ENCODE results near the gene COA6.
"Not testable (repeated sequence)": the region's sequence is repeated elsewhere in the genome, so short reads cannot be mapped to it uniquely, and the experiment has no call there.

Gene COA6

DNA sequence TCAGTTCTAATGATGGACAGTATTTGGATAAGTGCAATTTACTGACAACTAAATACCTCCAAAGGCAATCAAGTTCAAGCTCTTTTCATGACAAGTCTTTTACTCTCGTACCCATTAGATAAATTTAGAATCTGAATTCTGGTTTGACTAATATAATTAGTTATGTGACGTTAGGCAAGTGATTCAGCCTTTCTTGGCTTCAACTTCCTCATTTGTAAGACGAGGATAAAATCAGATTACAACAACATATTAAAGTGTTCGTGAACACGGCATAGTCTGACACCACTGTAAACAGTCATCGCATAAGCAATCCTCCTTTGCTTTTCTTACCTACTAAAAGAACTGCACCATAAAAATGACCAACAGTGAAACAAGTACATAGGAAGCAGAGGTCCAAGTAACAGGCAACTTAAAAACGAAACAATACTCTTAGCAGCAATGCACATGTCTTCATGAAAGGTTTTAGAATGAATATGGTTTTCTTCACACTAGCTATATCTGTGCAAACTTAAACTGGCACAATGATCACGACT lies 25.7 kb downstream of the COA6 start:
- no peak overlapping the region for H3K27ac ChIP-seq
- TF ChIP-seq ZFX (IDR thresholded peaks at IDR 0.05; ENCODE audit: borderline replicate concordance): no peak
- TF ChIP-seq, protein P1, sequence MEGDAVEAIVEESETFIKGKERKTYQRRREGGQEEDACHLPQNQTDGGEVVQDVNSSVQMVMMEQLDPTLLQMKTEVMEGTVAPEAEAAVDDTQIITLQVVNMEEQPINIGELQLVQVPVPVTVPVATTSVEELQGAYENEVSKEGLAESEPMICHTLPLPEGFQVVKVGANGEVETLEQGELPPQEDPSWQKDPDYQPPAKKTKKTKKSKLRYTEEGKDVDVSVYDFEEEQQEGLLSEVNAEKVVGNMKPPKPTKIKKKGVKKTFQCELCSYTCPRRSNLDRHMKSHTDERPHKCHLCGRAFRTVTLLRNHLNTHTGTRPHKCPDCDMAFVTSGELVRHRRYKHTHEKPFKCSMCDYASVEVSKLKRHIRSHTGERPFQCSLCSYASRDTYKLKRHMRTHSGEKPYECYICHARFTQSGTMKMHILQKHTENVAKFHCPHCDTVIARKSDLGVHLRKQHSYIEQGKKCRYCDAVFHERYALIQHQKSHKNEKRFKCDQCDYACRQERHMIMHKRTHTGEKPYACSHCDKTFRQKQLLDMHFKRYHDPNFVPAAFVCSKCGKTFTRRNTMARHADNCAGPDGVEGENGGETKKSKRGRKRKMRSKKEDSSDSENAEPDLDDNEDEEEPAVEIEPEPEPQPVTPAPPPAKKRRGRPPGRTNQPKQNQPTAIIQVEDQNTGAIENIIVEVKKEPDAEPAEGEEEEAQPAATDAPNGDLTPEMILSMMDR (IDR thresholded peaks at IDR 0.05): no peak

GRCh38 chr1:234399515-234399914 lies 26.3 kb downstream of the COA6 start:
- not testable (repeated sequence) for H3K27ac ChIP-seq

GRCh38 chr1:234400773-234401172 lies 27.5 kb downstream of the COA6 start:
- H3K27ac ChIP-seq: no peak overlapping the region

DNA sequence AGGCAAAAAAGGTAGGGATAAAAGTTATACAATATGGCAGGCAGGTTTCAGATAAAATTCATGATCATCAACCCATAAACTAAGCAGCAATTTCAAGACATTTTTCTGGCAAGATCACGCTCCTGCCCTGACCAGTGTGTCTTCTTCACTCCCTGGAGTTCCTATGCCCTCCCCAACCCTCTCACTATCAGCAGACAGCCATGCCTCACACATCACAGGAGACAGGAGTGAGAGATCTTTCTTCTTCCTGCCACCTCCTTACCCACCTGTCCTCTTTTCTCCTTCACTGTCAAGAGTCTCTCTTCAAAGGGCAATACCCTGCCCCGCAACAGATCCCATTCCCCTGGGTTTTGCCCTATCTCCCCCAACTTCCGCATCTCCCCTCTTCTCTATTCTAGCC lies 28.4 kb downstream of the COA6 start:
- H3K27ac ChIP-seq: no peak overlapping the region
- TF ChIP-seq ZFX (IDR thresholded peaks at IDR 0.05; ENCODE audit: borderline replicate concordance): no peak
- TF ChIP-seq, protein P1 (IDR thresholded peaks at IDR 0.05): no peak

More at GRCh38 chr1:234400773-234401172, 27.5 kb downstream of the COA6 start:
- TF ChIP-seq, protein P1 (IDR thresholded peaks at IDR 0.05): no peak
- no peak for TF ChIP-seq ZFX (IDR thresholded peaks at IDR 0.05; ENCODE audit: borderline replicate concordance)

- H3K27ac ChIP-seq: no peak overlapping the region
- TF ChIP-seq, protein P1 (IDR thresholded peaks at IDR 0.05): no peak
- no peak for TF ChIP-seq ZFX (IDR thresholded peaks at IDR 0.05; ENCODE audit: borderline replicate concordance)
Measured at GRCh38 chr1:234402939-234403338, 29.7 kb downstream of the COA6 start.

GRCh38 chr1:234405676-234406075 lies 32.4 kb downstream of the COA6 start:
- no peak for TF ChIP-seq ZFX (IDR thresholded peaks at IDR 0.05; ENCODE audit: borderline replicate concordance)
- TF ChIP-seq, protein P1 (IDR thresholded peaks at IDR 0.05): no peak

GRCh38 chr1:234406871-234407270 lies 33.6 kb downstream of the COA6 start:
- no peak overlapping the region for H3K27ac ChIP-seq
- TF ChIP-seq, protein P1 (IDR thresholded peaks at IDR 0.05): no peak
- TF ChIP-seq ZFX (IDR thresholded peaks at IDR 0.05; ENCODE audit: borderline replicate concordance): no peak

More at GRCh38 chr1:234405676-234406075, 32.4 kb downstream of the COA6 start:
- H3K27ac ChIP-seq: no peak overlapping the region

- TF ChIP-seq, protein P1 (IDR thresholded peaks at IDR 0.05): no peak
- no peak for TF ChIP-seq ZFX (IDR thresholded peaks at IDR 0.05; ENCODE audit: borderline replicate concordance)
- H3K27ac ChIP-seq: no peak overlapping the region
Measured at GRCh38 chr1:234408757-234409156, 35.5 kb downstream of the COA6 start.
